ENCODE results near the gene GSTCD.
"Not testable (repeated sequence)": the region's sequence is repeated elsewhere in the genome, so short reads cannot be mapped to it uniquely, and the experiment has no call there.

GSTCD gene

DNA sequence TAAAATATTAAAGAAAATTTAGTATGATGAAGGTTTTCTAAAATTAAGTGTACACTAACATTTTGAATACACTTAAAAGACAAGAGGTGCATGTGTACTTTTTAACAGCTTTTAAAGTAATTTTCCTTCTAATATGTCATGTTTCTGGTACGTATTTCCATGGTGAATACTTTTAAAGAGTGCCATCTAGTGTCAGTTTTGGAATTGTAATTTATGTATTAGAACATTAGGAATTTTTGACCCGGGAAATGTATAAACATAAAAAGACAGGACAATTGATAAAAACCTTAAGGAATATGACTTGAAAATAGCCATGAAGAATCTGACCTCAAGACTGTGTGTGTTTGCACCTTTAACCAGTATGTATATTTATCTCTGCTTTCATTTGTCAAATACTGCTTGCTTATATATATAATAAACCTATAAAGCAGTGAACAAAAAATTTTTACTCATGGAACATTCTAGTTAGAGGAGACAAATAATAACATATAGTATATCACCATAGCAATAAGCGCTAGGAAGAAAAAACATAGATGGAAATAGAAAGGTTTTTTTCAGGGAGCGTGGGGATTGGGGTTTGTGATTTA lies 7.2 kb downstream of the GSTCD start:
- DNase-seq (ENCODE audit: low read depth in 2 of 3, low spot score in 1 of 3), result no peak

DNA sequence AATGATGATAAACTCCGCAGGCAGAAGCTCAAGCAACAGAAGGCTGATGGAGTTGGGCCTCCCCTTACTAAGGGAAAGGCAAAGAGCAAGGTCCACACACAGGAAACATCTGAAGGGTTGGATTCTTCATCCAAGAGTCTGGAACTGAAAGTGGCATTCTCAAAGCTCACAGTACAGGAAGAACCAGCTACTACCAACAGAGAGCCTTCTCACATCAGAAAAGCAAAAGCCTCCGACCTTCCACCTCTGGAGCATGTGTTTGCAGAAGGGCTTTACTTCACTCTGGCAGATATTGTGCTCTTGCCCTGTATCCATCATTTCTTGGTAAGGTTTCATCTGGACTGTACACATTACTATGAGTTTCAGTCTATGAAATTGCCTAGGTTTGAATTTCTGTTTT lies 10.6 kb downstream of the GSTCD start:
- no peak for DNase-seq (ENCODE audit: low read depth in 2 of 3, low spot score in 1 of 3)

DNA sequence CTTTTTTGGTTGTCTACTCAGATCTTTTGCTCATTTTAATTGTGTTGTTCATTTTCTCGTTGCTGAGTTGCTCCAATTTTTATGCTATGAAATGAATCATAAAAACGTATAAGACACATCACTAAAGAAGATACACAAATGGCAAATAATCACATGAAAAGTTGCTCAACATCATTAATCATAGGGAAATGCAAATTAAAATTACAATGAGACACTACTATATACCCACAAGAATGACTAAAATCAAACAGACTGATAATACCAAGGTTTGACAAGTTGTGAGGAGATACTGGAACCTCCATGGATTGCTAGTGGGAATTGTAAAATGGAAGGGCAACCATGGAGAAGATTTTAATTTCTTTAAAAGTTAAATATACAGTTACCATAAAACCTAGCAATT lies 17.0 kb downstream of the GSTCD start:
- DNase-seq (ENCODE audit: low read depth in 2 of 3, low spot score in 1 of 3), result no peak

DNA sequence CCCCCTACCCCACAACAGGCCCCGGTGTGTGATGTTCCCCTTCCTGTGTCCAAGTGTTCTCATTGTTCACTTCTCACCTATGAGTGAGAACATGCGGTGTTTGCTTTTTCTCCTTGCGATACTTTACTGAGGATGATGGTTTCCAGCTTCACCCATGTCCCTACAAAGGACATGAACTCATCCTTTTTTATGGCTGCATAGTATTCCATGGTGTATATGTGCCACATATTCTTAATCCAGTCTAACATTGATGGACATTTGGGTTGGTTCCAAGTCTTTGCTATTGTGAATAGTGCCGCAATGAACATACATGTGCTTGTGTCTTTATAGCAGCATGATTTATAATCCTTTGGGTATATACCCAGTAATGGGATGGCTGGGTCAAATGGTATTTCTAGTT lies 21.3 kb downstream of the GSTCD start:
- DNase-seq (ENCODE audit: low read depth in 2 of 3, low spot score in 1 of 3), result not testable (repeated sequence)

DNA sequence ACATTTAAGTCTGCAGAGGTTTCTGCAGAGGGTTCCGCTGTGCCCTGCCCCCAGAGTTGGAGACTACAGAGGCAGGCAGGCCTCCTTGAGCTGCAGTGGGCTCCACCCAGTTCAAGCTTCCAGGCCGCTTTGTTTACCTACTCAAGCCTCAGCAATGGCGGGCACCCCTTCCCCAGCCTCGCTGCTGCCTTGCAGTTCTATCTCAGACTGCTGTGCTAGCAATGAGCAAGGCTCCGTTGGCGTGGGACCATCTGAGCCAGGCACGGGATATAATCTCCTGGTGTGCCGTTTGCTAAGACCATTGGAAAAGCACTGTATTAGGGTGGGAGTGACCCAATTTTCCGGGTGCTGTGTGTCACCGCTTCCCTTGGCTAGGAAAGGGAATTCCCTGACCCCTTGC lies 26.6 kb downstream of the GSTCD start:
- DNase-seq (ENCODE audit: low read depth in 2 of 3, low spot score in 1 of 3), result not testable (repeated sequence)

DNA sequence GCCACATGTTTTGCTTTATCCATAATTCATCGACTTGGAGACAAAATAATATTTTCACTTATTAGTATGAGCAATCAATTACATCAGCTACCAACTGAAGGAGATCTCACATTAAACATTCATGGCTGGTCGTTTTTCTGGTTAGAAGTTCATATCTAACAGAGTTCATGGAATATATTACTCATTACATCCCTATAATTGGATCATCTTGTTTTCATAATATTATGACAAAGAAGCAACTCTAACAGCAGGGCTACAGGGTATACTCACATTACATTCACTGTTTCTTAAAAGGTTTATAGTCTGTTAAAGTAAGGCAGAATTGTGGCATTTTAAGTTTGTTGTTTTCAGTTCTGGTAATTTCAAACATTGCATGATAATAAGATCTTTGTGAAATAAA lies 33.0 kb downstream of the GSTCD start:
- DNase-seq (ENCODE audit: low read depth in 2 of 3, low spot score in 1 of 3), result no peak

DNA sequence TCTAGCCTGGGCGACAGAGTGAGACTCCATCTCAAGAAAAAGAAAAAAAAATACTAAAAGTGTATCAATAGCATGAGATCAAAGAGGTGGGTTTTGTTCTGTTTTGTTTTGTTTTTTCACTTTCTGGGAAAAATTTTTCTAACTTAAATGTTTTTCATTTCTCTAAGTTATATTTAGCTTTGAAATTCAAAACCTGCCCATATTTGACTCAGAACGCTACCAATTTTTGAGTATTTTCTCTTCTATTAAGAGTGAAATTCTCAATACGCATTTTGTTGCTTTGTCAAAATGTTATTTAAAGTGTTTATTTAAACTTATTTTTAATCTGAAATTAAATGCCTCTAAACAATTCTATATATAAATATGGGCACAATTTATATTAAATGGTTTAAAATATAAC lies 39.6 kb downstream of the GSTCD start:
- DNase-seq (ENCODE audit: low read depth in 2 of 3, low spot score in 1 of 3), result no peak

DNA sequence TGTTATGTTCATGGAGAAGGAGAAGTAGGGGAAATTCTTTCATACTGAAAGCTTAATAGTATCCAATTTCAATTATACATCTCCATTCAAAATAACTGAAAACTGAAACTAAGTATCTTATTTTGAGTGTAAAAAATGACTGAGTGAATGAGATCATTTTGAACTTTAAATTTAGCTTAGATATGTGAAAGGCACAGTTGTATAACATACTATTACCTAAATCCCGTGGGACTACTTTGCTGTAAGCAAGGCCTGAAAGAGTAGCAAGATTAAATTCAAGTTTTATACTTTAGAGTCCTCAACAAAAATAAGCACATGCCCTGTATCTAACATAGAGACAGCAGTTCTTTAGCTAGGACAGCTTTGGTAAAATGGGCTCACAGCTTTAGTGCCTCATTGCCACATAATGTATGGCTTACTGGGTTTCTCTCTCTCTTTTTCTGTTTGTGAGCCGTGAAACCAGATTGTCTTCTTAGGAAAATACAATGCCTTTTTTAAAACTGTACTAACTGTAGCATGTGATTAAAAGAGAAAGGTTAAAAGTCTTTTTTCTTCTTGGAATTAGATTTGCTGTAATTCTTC lies 43.2 kb downstream of the GSTCD start:
- no peak for DNase-seq (ENCODE audit: low read depth in 2 of 3, low spot score in 1 of 3)

DNA sequence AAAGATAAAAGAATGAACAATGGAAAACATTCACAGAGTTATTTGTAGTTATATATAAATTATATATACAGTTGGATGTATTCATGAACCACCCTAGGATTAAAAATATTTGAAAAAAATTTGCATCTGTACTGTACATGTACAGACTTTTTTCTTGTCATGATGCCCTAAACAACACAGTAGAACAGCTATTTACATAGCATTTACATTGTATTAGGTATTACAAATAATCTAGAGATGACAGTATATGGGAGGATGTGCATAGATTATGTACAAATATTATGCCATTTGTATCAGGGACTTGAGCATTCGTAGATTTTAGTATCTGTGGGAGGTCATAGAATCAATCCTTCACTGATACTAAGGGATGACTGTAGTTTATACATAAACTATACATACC lies 44.8 kb downstream of the GSTCD start:
- DNase-seq (ENCODE audit: low read depth in 2 of 3, low spot score in 1 of 3), result no peak

DNA sequence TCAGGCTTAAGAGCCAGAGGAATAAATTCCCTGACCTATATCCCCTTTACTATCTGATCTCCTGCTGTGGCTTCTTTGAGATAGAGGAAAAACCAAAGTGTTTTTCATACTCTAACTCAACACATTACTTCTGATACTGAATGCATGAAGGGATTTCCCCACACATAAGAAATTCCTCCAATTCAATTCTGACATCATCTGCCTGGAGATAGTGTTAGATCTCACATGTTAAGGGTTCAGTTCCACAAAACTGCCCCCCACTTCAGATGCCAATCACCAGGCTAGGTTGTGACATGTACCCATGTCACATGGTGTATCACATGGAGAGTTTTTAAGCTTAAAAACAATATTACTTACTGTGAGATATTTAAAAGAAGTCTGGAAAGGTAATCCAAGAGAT lies 46.8 kb downstream of the GSTCD start:
- DNase-seq (ENCODE audit: low read depth in 2 of 3, low spot score in 1 of 3), result no peak

DNA sequence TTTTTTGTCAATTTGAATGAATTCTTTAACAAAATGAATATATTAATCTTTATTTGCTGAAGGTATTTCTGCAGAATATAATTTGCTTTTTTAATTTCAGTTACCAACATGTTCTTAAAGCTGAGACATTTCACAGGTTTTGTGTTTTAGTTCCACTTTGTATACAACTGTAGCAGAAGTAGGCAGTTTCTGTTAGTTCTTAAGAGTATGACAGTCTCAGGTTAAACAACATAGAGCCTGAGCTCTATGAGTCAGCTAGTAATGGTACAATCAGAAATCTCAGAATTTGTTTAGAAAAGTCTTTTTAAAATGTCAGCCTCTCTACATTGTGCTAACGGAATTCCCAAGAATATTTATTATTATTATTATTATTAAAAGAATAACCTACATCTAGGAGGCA lies 50.4 kb downstream of the GSTCD start:
- DNase-seq (ENCODE audit: low read depth in 2 of 3, low spot score in 1 of 3), result no peak

DNA sequence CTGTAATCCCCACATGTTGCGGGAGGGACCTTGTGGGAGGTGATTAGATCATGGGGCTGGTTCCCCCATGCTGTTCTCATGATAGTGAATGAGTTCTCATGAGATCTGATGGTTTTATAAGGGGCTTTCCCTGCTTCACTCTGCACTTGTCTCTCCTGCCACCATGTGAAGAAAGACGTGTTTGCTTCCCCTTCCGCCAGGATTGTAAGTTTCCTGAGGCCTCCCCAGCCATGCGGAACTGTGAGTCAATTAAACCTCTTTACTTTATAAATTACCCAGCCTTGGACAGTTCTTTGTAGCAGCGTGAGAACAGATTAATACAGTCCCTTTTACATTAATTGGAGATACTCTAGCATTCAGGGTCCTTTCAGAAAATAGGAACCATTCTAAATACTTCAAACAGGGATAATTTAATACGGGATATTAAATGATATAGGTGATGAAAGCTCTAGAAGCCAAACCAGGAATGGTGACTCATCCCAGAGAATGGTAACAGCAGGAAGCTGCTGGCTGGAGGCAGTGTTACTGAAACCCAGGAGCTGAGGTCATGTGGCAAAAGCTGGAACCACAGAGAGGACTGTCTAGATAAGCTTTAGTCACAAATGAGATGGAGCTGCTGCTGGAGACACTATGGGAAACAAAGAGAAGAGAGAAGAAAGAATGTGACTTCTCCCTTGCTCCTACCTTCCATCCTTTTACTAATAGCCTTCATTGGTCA lies 57.3 kb downstream of the GSTCD start:
- DNase-seq (ENCODE audit: low read depth in 2 of 3, low spot score in 1 of 3), result no peak

DNA sequence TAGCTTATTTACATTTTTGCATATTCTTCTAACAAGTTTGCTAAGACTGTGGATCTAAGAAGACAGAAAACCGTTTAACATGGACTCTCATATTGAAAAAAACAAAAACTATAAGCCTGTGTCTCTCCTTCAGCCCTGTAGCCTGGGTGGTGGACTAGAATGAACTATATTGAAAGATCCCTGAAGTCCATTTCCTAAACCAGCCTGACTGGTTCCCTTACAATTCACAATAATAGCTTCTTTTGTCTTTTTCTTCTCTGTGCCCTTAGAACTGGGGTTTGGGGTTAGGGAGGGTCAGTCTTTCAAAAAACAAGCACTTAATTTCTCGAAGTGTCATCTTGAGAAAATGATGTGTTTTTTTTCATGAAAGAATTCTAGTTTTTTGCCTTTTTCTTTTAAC lies 59.0 kb downstream of the GSTCD start:
- DNase-seq (ENCODE audit: low read depth in 2 of 3, low spot score in 1 of 3), result no peak

DNA sequence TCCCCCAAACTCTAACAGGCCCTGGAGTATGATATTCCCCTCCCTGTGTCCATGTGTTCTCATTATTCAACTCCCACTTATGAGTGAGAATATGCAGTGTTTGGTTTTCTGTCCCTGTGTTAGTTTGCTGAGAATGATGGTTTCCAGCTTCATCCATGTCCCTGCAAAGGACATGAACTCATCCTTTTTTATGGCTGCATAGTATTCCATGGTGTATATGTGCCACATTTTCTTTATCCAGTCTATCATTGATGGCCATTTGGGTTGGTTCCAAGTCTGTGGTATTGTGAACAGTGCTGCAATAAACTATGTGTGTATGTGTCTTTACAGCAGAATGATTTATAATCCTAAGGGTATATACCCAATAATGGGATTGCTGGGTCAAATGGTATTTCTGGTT lies 61.9 kb downstream of the GSTCD start:
- DNase-seq (ENCODE audit: low read depth in 2 of 3, low spot score in 1 of 3), result not testable (repeated sequence)

DNA sequence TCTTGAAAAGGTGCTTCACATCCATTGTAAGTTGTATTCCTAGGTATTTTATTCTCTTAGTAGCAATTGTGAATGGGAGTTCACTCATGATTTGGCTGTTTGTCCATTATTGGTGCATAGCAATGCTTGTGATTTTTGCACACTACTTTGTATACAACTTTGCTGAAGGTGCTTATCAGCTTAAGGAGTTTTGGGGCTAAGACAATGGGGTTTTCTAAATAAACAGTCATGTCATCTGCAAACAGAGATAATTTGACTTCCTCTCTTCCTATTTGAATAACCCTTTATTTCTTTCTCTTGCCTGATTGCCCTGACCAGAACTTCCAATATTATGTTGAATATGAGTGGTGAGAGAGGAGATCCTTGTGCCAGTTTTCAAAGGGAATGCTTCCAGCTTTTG lies 63.5 kb downstream of the GSTCD start:
- not testable (repeated sequence) for DNase-seq (ENCODE audit: low read depth in 2 of 3, low spot score in 1 of 3)

DNA sequence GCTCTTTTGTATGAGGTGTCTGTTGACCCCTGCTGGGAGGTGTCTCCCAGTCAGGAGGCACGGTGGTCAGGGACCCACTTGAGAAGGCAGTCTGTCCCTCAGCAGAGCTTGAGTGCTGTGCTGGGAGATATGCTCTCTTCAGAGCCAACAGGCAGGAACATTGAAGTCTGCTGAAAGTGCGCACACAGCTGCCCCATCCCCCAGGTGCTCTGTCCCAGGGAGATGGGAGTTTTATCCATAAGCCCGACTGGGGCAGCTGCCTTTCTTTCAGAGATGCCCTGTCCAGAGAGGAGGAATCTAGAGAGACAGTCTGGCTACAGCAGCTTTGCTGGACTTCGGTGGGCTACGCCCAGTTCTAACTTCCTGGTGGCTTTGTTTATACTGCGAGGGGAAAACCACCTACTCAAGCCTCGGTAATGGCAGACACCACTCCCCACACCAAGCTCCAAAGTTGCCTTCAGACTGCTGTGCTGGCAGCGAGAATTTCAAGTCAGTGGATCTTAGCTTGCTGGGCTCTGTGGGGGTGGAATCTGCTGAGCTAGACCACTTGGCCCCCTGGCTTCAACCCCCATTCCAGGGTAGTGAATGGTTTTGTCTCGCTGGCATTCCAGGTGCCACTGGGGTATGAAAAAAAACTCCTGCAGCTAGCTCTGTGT lies 67.3 kb downstream of the GSTCD start:
- not testable (repeated sequence) for DNase-seq (ENCODE audit: low read depth in 2 of 3, low spot score in 1 of 3)

DNA sequence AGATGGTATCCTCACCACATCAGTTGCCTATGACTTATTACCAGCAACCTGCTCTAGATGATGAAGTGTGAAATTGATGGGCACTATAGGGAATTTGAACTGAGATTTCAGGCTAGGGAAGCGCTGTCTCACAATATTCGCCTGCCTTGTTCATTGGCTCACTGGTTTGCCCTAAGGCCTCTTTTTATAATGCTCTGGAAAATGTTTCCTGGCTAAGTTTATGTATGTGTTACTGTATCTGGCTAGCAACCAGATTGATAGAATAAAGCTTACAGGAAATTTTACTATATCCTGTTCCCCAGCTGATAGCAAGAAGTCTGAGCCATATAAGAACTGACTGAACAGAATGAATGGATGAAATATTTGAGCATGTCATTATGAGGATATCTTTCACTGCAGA lies 71.6 kb downstream of the GSTCD start:
- DNase-seq (ENCODE audit: low read depth in 2 of 3, low spot score in 1 of 3), result no peak

DNA sequence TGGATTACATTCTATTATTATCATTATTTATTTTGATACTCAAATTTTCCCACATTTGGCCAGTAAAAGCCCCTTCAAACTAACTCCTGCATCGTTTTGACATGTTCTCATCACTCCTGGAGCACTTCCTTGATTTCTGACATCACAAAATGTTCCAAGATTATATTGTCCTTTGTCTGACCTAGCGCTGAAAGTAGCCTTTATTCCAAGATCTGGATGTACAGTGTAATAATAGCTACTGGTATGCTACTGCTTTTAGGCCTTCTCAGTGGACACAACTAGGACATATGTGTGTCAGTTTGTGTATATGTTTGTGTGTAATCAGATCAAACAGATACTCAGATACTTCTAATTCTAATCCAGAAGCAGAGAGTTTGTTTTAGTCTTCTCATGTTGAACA lies 76.2 kb downstream of the GSTCD start:
- DNase-seq (ENCODE audit: low read depth in 2 of 3, low spot score in 1 of 3), result no peak

DNA sequence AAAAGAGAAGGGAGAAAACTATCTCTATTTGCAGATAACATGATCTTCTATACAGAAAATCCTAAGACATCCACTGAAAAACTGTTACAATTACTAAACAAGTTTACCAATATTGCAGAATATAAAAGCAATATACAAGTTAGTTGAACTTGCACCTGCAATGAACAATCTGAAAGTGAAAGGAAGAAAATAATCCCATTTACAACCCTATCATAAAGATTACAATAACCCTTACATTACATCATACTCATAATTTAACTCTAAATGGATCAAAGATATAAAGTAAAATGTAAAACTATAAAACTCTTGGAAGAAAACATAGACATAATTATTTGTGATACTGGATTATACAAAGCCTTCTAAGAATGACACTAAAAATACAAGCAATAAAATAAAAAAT lies 77.2 kb downstream of the GSTCD start:
- DNase-seq (ENCODE audit: low read depth in 2 of 3, low spot score in 1 of 3), result no peak

DNA sequence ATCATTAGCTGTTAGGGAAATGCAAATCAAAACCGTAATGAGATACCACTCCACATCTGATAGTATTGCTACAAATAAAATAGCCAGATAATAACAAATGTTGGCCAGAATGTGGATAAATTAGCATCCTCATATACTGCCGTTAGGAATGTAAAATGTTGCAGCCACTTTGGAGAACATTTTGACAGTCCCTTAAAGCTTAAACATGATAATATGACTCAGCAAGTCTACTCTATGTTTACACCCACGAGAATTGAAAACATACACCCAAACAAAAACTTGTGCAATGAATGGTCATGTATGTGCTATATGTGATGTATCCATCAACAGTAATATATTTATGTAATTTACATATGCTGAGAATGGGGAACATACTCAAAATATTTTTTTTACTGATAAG lies 78.2 kb downstream of the GSTCD start:
- DNase-seq (ENCODE audit: low read depth in 2 of 3, low spot score in 1 of 3), result no peak

DNA sequence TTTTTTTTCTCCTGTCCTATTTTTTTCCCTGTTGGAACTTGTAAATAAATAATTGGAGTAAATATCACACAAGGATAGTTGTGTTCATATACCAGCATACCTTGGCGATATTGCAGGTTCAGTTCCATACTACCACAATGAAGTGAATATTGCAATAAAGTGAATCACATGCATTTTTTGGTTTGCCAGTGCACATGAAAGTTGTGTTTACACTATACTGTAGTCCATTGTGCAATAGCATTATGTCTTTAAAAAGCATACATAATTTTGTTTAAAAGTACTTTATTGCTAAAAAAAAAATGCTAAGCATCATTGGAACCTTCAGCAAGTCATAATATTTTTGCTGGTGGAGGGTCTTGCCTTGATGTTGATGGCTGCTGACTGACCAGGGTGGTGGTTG lies 88.6 kb downstream of the GSTCD start:
- DNase-seq (ENCODE audit: low read depth in 2 of 3, low spot score in 1 of 3), result no peak

DNA sequence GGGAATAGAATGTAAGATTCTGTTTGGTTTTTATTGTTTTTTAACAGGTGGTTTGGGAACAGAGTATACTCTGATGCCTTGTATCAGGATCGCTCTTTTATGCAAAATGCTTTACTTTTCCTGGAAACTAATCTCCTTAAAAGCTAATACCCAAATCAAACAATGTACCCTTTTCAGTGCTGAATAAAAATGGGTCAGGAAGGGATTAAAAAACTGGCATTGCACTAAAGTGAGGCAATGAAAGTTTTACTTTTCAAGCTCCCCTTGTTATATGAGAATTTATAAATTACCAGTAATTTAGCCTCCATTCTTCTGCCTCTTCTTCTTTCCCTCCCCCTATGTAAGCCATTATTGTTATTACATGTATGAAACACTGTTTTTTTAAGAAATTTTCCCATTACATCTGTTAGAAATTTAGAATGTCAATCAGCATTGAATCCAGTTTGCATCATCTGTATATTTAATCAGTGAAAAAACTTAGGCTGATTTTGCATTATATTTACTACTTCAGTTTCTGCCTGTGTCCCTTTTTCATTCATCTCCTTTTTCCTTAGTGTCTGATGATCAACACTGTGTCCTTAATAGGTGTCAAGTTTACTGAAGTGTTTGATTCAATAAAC lies 97.0 kb downstream of the GSTCD start:
- DNase-seq (ENCODE audit: low read depth in 2 of 3, low spot score in 1 of 3), result no peak
